A673 (cell line): Measurements from ENCODE around the gene KRR1. TPM values are rescaled to one million over a fixed set of nuclear protein-coding genes. Genes with fewer than 3 reads are reported as not detected.

ENCODE experiments used
- BruUV-seq: library from RNA; stranded (reverse); fragments of 400-500 nt; replicated peaks from 2 replicates; lab custom pipeline; 2021; lab: Mats Ljungman, UMichigan
- CTCF ChIA-PET: fragments of 300-600 bp; sonication (Branson Sonifier 250); formaldehyde crosslinking; loops from one replicate; lab custom pipeline; 2022; ENCODE audit warnings: antibody characterized with exemption; lab: Charles Lee
- POLR2A ChIA-PET: fragments of 300-600 bp; sonication (Branson Sonifier 250); formaldehyde crosslinking; loops from one replicate; lab custom pipeline; 2022; ENCODE audit warnings: antibody characterized with exemption; ENCODE audit not compliant: low non-redundant PET; lab: Charles Lee
- DNase-seq: peaks from one replicate; pipeline ENCODE4 v3.0.0-alpha.2; 2015; ENCODE audit warnings: low spot score
- H3K27ac ChIP-seq: fragments of 200-600 bp; sonication (generic); 2 replicates; pipeline ENCODE4 v1.5.1; 2016; ENCODE audit warnings: mixed run types, low read depth, mild to moderate bottlenecking, mixed read lengths, antibody characterized with exemption, low read length; ENCODE audit not compliant: poor library complexity, severe bottlenecking
- H3K27me3 ChIP-seq: fragments of 200-600 bp; sonication (generic); replicated peaks from 2 replicates; pipeline ENCODE4 v1.6.1; 2017; ENCODE audit warnings: mixed run types, low read depth, mild to moderate bottlenecking, mixed read lengths, antibody characterized with exemption, low read length; ENCODE audit not compliant: insufficient read depth, poor library complexity
- H3K36me3 ChIP-seq: fragments of 200-600 bp; sonication (generic); 2 replicates; pipeline ENCODE4 v1.6.1; 2016; ENCODE audit warnings: mixed run types, mild to moderate bottlenecking, mixed read lengths, antibody characterized with exemption, low read length; ENCODE audit not compliant: insufficient read depth, poor library complexity, severe bottlenecking
- H3K4me1 ChIP-seq: fragments of 200-600 bp; sonication (generic); 2 replicates; pipeline ENCODE4 v1.6.1; 2017; ENCODE audit warnings: mixed run types, mild to moderate bottlenecking, mixed read lengths, antibody characterized with exemption, low read length; ENCODE audit not compliant: insufficient read depth, poor library complexity, severe bottlenecking
- H3K4me3 ChIP-seq: fragments of 200-600 bp; sonication (generic); 2 replicates; pipeline ENCODE4 v1.5.1; 2016; ENCODE audit warnings: low read depth, mixed run types, mild to moderate bottlenecking, mixed read lengths, low read length; ENCODE audit not compliant: poor library complexity, severe bottlenecking
- H3K9me3 ChIP-seq: fragments of 200-600 bp; sonication (generic); 2 replicates; pipeline ENCODE4 v1.6.1; 2016; ENCODE audit warnings: mixed run types, low read depth, mild to moderate bottlenecking, mixed read lengths, antibody characterized with exemption, low read length; ENCODE audit not compliant: poor library complexity, severe bottlenecking
- CTCF ChIP-seq: fragments of 300-800, 200-600 bp; sonication (generic); conservative IDR thresholded peaks from 2 replicates; pipeline ENCODE4 v1.5.1; 2017; ENCODE audit warnings: low read depth, mild to moderate bottlenecking, antibody characterized with exemption, low read length, moderate library complexity, mixed read lengths
- EZH2 ChIP-seq: fragments of 200-600 bp; sonication (generic); IDR thresholded peaks from 2 replicates; pipeline ENCODE4 v1.6.1; 2017; ENCODE audit warnings: borderline replicate concordance, low read depth, mild to moderate bottlenecking, mixed read lengths, antibody characterized with exemption, low read length; ENCODE audit not compliant: poor library complexity, severe bottlenecking
- intact Hi-C: fragments of 100-400 bp; cut with micrococcal nuclease; formaldehyde crosslinking; loops from one replicate; pipeline ENCODE4 v1.10.0; 2022; ENCODE audit not compliant: unreplicated experiment
- total RNA-seq: library from RNA; stranded (reverse); gene quantifications from 2 replicates; pipeline ENCODE4 v1.2.3, GENCODE V29; 2021

KRR1 gene
- total RNA-seq, 1 experiment from 2014 or later, result 85.9 TPM

GRCh38 chr12:75503866-75504265 lies 7.5 kb downstream of the KRR1 start:
- H3K4me3 ChIP-seq, result no peak overlapping the region
- intact Hi-C loops, result no loop called here
- peaks cover 69% of the 10 kb centered on the region for H3K36me3 ChIP-seq

GRCh38 chr12:75503459-75503858 lies 8.0 kb downstream of the KRR1 start:
- Histone ChIP-seq H3K4me1 (no peaks in the 10 kb centered on the region), H3K9me3 (no peaks in the 10 kb centered on the region), H3K36me3 (peaks cover 71% of the 10 kb centered on the region), H3K27ac (no peak overlapping the region), H3K4me3 (no peak overlapping the region), H3K27me3 (no peaks in the 10 kb centered on the region)
- no peak for DNase-seq
- no TSS peak for BruUV-seq
- CTCF ChIA-PET, result no interaction called here
- POLR2A ChIA-PET, result no interaction called here
- intact Hi-C loops, result no loop called here
- no peak for TF ChIP-seq CTCF
- TF ChIP-seq EZH2, result no peak

More at GRCh38 chr12:75503866-75504265, 7.5 kb downstream of the KRR1 start:
- BruUV-seq, result no TSS peak
- POLR2A ChIA-PET, result no interaction called here
- TF ChIP-seq CTCF, result no peak
- TF ChIP-seq EZH2, result no peak
- Histone ChIP-seq H3K27ac (no peak overlapping the region), H3K27me3 (no peaks in the 10 kb centered on the region), H3K9me3 (no peaks in the 10 kb centered on the region), H3K4me1 (no peaks in the 10 kb centered on the region)
- CTCF ChIA-PET, result no interaction called here
- no peak for DNase-seq

- POLR2A ChIA-PET, result no interaction called here
- H3K27me3 ChIP-seq, result no peaks in the 10 kb centered on the region
- no peak overlapping the region for H3K27ac ChIP-seq
- no peaks in the 10 kb centered on the region for H3K36me3 ChIP-seq
- H3K4me3 ChIP-seq, result no peak overlapping the region
- no TSS peak for BruUV-seq
- intact Hi-C loops, result no loop called here
- H3K4me1 ChIP-seq, result peaks cover 15% of the 10 kb centered on the region
- TF ChIP-seq EZH2 (no peak), CTCF (no peak)
- H3K9me3 ChIP-seq, result no peaks in the 10 kb centered on the region
- no peak for DNase-seq
- CTCF ChIA-PET, result no interaction called here
Observed at GRCh38 chr12:75491169-75491568, 20.2 kb downstream of the KRR1 start.
